HG03025 (cell line): ENCODE measurements around the gene PTPA.
"Not testable (repeated sequence)": the region's sequence is repeated elsewhere in the genome, so short reads cannot be mapped to it uniquely, and the experiment has no call there.

Experiments
- ATAC-seq: cut with Tn5 transposase; IDR thresholded peaks from one replicate; pipeline ENCODE4 v1.9.1; 2021; ENCODE audit warnings: mild to moderate bottlenecking, moderate library complexity; ENCODE audit not compliant: unreplicated experiment, low FRiP score

PTPA gene

DNA sequence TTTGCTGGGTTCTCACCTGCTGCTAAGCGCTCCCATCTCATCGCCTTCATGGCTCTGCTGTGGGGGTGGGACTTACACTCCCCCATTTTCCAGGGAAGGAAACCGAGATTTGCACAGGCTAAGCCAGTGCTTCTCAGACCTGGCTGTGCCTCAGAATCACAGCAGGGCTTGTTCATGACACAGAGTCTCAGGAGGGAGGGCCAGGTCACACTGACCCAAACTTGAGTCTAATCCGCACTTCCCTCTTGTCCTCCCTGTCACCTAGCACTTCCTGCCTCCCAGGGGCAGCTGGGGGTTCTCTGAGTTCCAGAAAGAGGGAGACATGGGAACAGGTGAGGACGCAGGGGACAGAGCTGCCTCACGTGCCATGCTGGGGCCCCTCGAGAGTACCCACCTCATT, 82.4 kb downstream of the PTPA start:
- no peak for ATAC-seq

DNA sequence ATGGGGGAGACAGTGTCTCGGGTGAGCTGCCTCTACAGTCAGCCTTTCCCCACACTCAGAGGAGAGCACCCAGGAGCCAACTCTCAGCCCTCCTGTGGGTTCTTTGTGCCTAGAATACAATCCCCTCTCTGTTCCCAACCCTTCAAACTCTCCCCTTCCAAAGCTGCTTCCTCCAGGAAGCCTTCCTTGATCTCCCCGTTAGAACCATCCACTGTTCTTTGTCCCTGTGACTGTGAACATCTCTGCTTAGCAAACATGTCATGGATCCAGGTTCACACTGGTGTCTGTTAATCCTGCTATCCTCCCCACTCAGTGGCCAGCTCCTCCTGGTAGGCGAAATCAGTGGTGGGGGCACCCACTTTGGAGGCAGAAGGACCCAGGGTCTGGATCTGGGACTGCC, 83.0 kb downstream of the PTPA start:
- ATAC-seq, result no peak

DNA sequence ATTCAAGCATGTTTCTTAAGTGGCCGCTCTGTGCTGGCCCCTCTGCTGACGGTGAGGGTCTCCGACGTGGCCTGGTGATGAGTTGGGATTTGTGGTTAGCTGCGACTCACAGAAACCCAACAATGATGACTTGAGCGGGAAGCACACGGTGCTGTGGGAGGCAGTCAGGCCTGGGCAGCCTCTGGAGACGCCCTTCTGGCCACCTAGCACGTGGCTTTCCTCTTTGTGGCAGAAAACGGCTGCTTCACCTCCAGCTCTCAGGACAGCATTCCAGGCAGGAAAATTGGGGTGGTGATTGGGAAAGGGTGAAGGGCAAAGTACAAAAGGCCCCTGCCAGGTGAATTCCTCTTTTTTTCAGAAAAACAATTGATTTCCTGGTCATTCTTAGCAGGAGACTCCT, 84.4 kb downstream of the PTPA start:
- ATAC-seq, result no peak

DNA sequence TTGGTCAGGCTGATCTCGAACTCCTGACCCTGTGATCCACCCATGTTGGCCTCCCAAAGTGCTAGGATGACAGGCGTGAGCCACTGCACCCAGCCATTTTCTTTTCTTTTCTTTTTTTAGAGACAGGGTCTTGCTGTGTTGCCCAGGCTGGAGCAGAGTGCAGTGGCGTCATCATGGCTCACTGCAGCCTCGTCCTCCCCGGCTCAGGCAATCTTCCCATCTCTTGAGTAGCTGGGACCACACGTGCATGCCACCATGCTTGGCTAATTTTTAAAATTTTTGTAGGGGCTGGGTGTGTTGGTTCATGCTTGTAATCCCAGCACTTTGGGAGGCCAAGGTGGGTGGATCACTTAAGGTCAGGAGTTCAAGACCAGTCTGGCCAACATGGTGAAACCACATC, 85.8 kb downstream of the PTPA start:
- ATAC-seq, result not testable (repeated sequence)

DNA sequence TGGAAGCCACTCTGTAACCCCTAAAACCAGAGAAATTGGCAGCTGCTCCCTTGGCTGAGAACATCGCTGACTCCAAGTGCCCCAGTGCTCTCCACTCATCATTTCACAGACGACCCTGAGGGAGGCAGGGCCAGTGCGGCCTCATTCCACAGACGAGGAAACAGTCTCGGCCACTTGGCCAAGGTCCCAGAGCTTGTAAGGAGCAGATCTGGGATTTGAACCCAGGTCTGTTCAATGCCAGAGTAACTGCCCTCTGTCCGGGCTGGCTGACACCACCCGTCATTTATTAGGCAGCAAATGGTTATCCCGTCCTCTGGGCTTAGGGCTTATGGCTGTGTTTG, 86.7 kb downstream of the PTPA start:
- no peak for ATAC-seq
